Brain microvascular endothelial cell (primary cell): ENCODE measurements around the gene DDX56.

ENCODE experiments used
- DNase-seq: peaks from one replicate; pipeline ENCODE4 v3.0.0-alpha.2; 2020
- H3K27ac ChIP-seq: fragments of 250-450 bp; sonication (Bioruptor Pico); 2 replicates; pipeline ENCODE4 v1.5.1; 2020; ENCODE audit warnings: mild to moderate bottlenecking, moderate library complexity
- H3K27me3 ChIP-seq: fragments of 250-450 bp; sonication (Bioruptor Pico); replicated peaks from 2 replicates; pipeline ENCODE4 v1.5.1; 2020; ENCODE audit warnings: mild to moderate bottlenecking
- H3K36me3 ChIP-seq: fragments of 250-450 bp; sonication (Bioruptor Pico); replicated peaks from 2 replicates; pipeline ENCODE4 v1.5.1; 2020; ENCODE audit warnings: mild to moderate bottlenecking
- H3K4me3 ChIP-seq: 2 replicates; pipeline ENCODE4 v1.5.1; 2011; ENCODE audit warnings: low read depth, mild to moderate bottlenecking, control low read depth, low read length, moderate library complexity
- CTCF ChIP-seq: IDR thresholded peaks from 2 replicates; pipeline ENCODE4 v1.5.1; 2011; ENCODE audit warnings: low read depth, mild to moderate bottlenecking, moderate library complexity, low read length, control low read depth, inconsistent platforms; ENCODE audit errors: missing control alignments
- in situ Hi-C: cut with HindIII; loops from 2 replicates; pipeline ENCODE4 v1.10.0; 2017; ENCODE audit warnings: low sequenced_read_pairs, low pct_ligation_motif_present

DDX56 gene

DNA sequence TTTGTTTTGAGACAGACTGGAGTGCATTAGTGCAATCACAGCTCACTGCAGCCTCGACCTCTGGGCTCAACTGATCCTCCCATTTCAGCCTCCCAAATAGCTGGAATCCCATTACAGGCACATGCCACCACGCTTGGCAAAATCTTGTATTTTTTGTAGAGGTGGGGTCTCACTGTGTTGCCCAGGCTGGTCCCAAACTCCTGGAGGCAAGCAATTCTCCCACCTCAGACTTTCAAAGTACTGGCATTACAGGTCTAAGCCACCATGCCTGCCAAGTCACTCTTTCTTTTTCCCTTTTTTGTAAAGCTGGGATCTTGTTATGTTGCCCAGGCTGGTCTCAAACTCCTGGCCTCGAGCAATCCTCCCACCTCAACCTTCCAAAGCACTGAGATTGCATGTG is 24.3 kb downstream of the DDX56 start:
- TF ChIP-seq CTCF: no peak
- H3K27me3 ChIP-seq: no peaks in the 10 kb centered on the region

DNA sequence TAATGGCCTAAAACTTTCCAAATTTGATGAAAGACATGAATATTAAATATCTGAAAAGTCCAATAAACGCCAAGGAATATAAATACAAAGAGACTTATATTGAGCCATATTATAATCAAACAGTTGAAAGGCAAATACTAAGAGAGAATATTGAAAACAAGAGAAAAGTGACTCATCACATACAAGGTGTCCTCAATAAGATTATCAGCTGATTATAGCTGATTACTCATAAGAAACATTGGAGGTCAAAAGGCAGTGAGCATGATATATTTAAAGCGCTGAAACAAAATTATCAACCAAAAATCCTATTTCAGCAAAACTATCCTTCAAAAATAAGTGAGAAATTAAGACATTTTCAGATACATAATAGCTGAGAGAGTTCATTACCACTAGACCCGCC is 24.8 kb downstream of the DDX56 start:
- in situ Hi-C loops: no loop called here
- DNase-seq: no peak
- H3K4me3 ChIP-seq: no peak overlapping the region
- H3K36me3 ChIP-seq: no peaks in the 10 kb centered on the region
- H3K27ac ChIP-seq: no peak overlapping the region
- no peak for TF ChIP-seq CTCF
- no peaks in the 10 kb centered on the region for H3K27me3 ChIP-seq

More for the DNA sequence above, 24.3 kb downstream of the DDX56 start:
- no peak overlapping the region for H3K4me3 ChIP-seq
- in situ Hi-C loops: no loop called here
- DNase-seq: no peak
- H3K36me3 ChIP-seq: no peaks in the 10 kb centered on the region
- H3K27ac ChIP-seq: no peak overlapping the region

GRCh38 chr7:44547536-44548231 is 26.0 kb downstream of the DDX56 start:
- DNase-seq: peak; percentile 48
- no peak for TF ChIP-seq CTCF
- Histone ChIP-seq H3K27ac (no peak overlapping the region), H3K36me3 (no peaks in the 10 kb centered on the region), H3K4me3 (no peak overlapping the region), H3K27me3 (no peaks in the 10 kb centered on the region)
- in situ Hi-C loops: no loop called here

GRCh38 chr7:44541876-44542610 is 31.7 kb downstream of the DDX56 start:
- no peaks in the 10 kb centered on the region for H3K36me3 ChIP-seq
- no peak for TF ChIP-seq CTCF
- no peak overlapping the region for H3K27ac ChIP-seq
- DNase-seq: no peak
- no peaks in the 10 kb centered on the region for H3K27me3 ChIP-seq
- H3K4me3 ChIP-seq: no peak overlapping the region
- in situ Hi-C loops: no loop called here

GRCh38 chr7:44541028-44541869 is 32.5 kb downstream of the DDX56 start, which contains the start of gene NPC1L1:
TSS of gene NPC1L1 (minus strand) at chr7:44541330. CDS start at chr7:44541259, 71 bp downstream.
- no peak for TF ChIP-seq CTCF
- Histone ChIP-seq H3K36me3 (no peaks in the 10 kb centered on the region), H3K27ac (no peak within 1 kb of the TSS), H3K27me3 (no peaks in the 10 kb centered on the region), H3K4me3 (no peak within 1 kb of the TSS)
- DNase-seq: no peak
- in situ Hi-C loops: no loop called here
